GM23338 (cell line): ENCODE results near the gene SMAD3. TPM values are rescaled to one million over a fixed set of nuclear protein-coding genes. Genes with fewer than 3 reads are reported as not detected.
A peak's percentile ranks its signal among the peaks of the same experiment; 100 is the strongest.
"Not testable (repeated sequence)": the region's sequence is repeated elsewhere in the genome, so short reads cannot be mapped to it uniquely, and the experiment has no call there.

Source experiments
- ATAC-seq: fragments of 200-7000 bp; cut with Tn5 transposase; 3 replicates; pipeline ENCODE4 v1.9.1; 2020
- DNase-seq: peaks from one replicate; pipeline ENCODE4 v3.0.0-alpha.2; 2015; ENCODE audit warnings: low spot score
- H2AFZ ChIP-seq: fragments of 200-600 bp; sonication (generic); 2 replicates; pipeline ENCODE4 v1.8.0; 2016; ENCODE audit warnings: antibody characterized with exemption, mild to moderate bottlenecking, moderate library complexity
- H3F3A ChIP-seq: fragments of 200-600 bp; sonication (generic); replicated peaks from 2 replicates; pipeline ENCODE4 v1.8.0; 2017; ENCODE audit warnings: antibody characterized with exemption, mixed run types, low read depth
- H3K27ac ChIP-seq: fragments of 200-600 bp; sonication (generic); 2 replicates; pipeline ENCODE4 v1.6.1; 2016; ENCODE audit warnings: low read depth
- H3K27me3 ChIP-seq: fragments of 200-600 bp; sonication (generic); 2 replicates; pipeline ENCODE4 v1.8.0; 2016; ENCODE audit warnings: mild to moderate bottlenecking, mixed run types, moderate library complexity; ENCODE audit not compliant: insufficient read depth
- H3K36me3 ChIP-seq: fragments of 200-600 bp; sonication (generic); 2 replicates; pipeline ENCODE4 v1.8.0; 2016; ENCODE audit warnings: mild to moderate bottlenecking; ENCODE audit not compliant: insufficient read depth
- H3K4me1 ChIP-seq: fragments of 200-600 bp; sonication (generic); 2 replicates; pipeline ENCODE4 v1.8.0; 2016; ENCODE audit warnings: mild to moderate bottlenecking, moderate library complexity; ENCODE audit not compliant: insufficient read depth
- H3K4me2 ChIP-seq: fragments of 200-600 bp; sonication (generic); 2 replicates; pipeline ENCODE4 v1.7.1; 2017; ENCODE audit warnings: mixed run types
- H3K4me3 ChIP-seq: fragments of 200-600 bp; sonication (generic); 2 replicates; pipeline ENCODE4 v1.6.1; 2016; ENCODE audit warnings: mixed run types
- H3K79me2 ChIP-seq: fragments of 200-600 bp; sonication (generic); replicated peaks from 2 replicates; pipeline ENCODE4 v1.8.0; 2017; ENCODE audit warnings: mild to moderate bottlenecking; ENCODE audit not compliant: insufficient read depth
- H3K9me2 ChIP-seq: fragments of 200-600 bp; sonication (generic); 2 replicates; pipeline ENCODE4 v1.8.0; 2017; ENCODE audit not compliant: insufficient read depth
- H4K20me1 ChIP-seq: fragments of 200-600 bp; sonication (generic); replicated peaks from 2 replicates; pipeline ENCODE4 v1.8.0; 2017; ENCODE audit warnings: mild to moderate bottlenecking; ENCODE audit not compliant: insufficient read depth
- H3K27ac Mint-ChIP-seq: 2 replicates; pipeline ENCODE4 v1.8.0; 2020; ENCODE audit warnings: inconsistent platforms, mild to moderate bottlenecking, moderate library complexity, mixed read lengths
- H3K27me3 Mint-ChIP-seq: 3 replicates; pipeline ENCODE4 v1.8.0; 2022; ENCODE audit warnings: low read depth, mild to moderate bottlenecking, moderate library complexity, mixed read lengths, inconsistent platforms; ENCODE audit not compliant: insufficient read depth, poor library complexity
- H3K36me3 Mint-ChIP-seq: 3 replicates; pipeline ENCODE4 v1.8.0; 2021; ENCODE audit warnings: low read depth, mild to moderate bottlenecking, inconsistent platforms, moderate library complexity, mixed read lengths
- H3K4me1 Mint-ChIP-seq: 3 replicates; pipeline ENCODE4 v1.8.0; 2020; ENCODE audit warnings: mild to moderate bottlenecking, inconsistent platforms, mixed read lengths
- H3K4me3 Mint-ChIP-seq: 3 replicates; pipeline ENCODE4 v1.8.0; 2021; ENCODE audit warnings: moderate library complexity, mild to moderate bottlenecking, inconsistent platforms, mixed read lengths
- H3K9me3 Mint-ChIP-seq: 3 replicates; pipeline ENCODE4 v1.8.0; 2020; ENCODE audit warnings: moderate library complexity, mild to moderate bottlenecking, inconsistent platforms, mixed read lengths
- CREB1 ChIP-seq: fragments of 250-450 bp; sonication (Bioruptor Pico); IDR thresholded peaks from 2 replicates; pipeline ENCODE4 v1.5.0; 2020; ENCODE audit warnings: low read depth, mild to moderate bottlenecking, moderate library complexity
- EZH2 ChIP-seq: fragments of 200-600 bp; sonication (generic); IDR thresholded peaks from one replicate; pipeline ENCODE4 v1.8.0; 2017; ENCODE audit warnings: antibody characterized with exemption, mild to moderate bottlenecking, low read depth; ENCODE audit not compliant: unreplicated experiment
- EZH2phosphoT487 ChIP-seq: fragments of 200-600 bp; sonication (generic); IDR thresholded peaks from one replicate; pipeline ENCODE4 v1.8.1; 2018; ENCODE audit warnings: antibody characterized with exemption; ENCODE audit not compliant: unreplicated experiment
- JUNB ChIP-seq: IDR thresholded peaks from one replicate; pipeline ENCODE4 v1.6.1; 2016; ENCODE audit warnings: antibody characterized with exemption; ENCODE audit not compliant: unreplicated experiment
- POLR2AphosphoS5 ChIP-seq: IDR thresholded peaks from 2 replicates; pipeline ENCODE4 v1.6.1; 2016; ENCODE audit warnings: antibody characterized with exemption, low read depth
- STAT1 ChIP-seq: IDR thresholded peaks from one replicate; pipeline ENCODE4 v1.6.1; 2016; ENCODE audit warnings: antibody characterized with exemption; ENCODE audit not compliant: unreplicated experiment
- ZNF331 ChIP-seq: fragments of 250-450 bp; sonication (Bioruptor Pico); IDR thresholded peaks from 2 replicates; pipeline ENCODE4 v1.5.0; 2020; ENCODE audit warnings: low read depth, mild to moderate bottlenecking, moderate library complexity
- polyA plus RNA-seq: library from polyadenylated mRNA; unstranded; fragments of >200 nt; fragmentation: Nextera tagmentation; extraction: Ambion mirVana; gene quantifications from 2 replicates; pipeline ENCODE4 v1.2.1, GENCODE V29; 2016
- total RNA-seq: library from RNA; depleted of rRNA; stranded (reverse); fragments of >200 nt; shearing (Covaris generic); gene quantifications from 2 replicates; pipeline ENCODE4 v1.2.3, GENCODE V29; 2014
- TF ChIP-seq, protein P1 (sequence below): fragments of 250-450 bp; sonication (Bioruptor Pico); IDR thresholded peaks from 2 replicates; pipeline ENCODE4 v1.5.0; 2020; ENCODE audit warnings: mild to moderate bottlenecking, moderate library complexity
- TF ChIP-seq, protein P2 (sequence below), 2 experiments: fragments of 200-600 bp in 1 of 2; sonication (generic) in 1 of 2; conservative IDR thresholded peaks; 2 replicates each; pipeline versions ENCODE4 v1.5.1 to v1.6.1; 2016 to 2017; ENCODE audit warnings: antibody characterized with exemption in 2 of 2, low read depth in 2 of 2, mild to moderate bottlenecking in 2 of 2, moderate library complexity in 1 of 2

The SMAD3 gene
- total and polyA plus RNA-seq, 2 experiments from 2014 or later, result 4.9 to 11.6 TPM

DNA sequence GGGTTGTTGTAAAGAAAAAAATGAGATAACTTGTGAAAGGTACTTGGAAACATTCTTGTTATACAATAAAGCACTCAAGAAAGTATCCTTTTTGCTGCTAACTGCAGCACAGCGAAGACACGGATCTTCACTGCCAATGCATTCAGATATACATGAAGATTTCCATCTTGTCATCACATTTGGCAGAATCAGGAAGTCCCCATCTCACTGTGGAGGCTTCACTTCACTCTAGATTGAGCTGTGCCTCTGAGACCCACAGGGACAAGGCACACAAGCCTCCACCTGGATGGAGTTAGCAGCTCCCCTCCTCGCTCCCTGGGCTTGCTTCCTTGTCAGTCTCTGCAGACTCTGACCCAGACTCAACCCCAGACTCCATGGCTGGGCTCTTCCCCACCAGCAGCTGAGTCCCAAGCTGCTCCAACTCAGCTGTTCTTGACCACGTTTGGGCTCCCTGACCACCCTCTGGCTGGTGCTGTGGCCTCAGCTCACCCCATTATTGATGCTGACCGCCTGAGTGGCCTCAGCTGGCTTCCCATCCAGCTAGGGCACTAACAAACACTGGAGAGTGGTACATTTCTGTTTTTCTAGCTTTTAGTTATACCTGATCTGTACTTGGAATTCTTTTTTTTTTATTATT lies 45.4 kb upstream of the SMAD3 start (continued):
- no peak for TF ChIP-seq EZH2phosphoT487
- TF ChIP-seq, protein P1, sequence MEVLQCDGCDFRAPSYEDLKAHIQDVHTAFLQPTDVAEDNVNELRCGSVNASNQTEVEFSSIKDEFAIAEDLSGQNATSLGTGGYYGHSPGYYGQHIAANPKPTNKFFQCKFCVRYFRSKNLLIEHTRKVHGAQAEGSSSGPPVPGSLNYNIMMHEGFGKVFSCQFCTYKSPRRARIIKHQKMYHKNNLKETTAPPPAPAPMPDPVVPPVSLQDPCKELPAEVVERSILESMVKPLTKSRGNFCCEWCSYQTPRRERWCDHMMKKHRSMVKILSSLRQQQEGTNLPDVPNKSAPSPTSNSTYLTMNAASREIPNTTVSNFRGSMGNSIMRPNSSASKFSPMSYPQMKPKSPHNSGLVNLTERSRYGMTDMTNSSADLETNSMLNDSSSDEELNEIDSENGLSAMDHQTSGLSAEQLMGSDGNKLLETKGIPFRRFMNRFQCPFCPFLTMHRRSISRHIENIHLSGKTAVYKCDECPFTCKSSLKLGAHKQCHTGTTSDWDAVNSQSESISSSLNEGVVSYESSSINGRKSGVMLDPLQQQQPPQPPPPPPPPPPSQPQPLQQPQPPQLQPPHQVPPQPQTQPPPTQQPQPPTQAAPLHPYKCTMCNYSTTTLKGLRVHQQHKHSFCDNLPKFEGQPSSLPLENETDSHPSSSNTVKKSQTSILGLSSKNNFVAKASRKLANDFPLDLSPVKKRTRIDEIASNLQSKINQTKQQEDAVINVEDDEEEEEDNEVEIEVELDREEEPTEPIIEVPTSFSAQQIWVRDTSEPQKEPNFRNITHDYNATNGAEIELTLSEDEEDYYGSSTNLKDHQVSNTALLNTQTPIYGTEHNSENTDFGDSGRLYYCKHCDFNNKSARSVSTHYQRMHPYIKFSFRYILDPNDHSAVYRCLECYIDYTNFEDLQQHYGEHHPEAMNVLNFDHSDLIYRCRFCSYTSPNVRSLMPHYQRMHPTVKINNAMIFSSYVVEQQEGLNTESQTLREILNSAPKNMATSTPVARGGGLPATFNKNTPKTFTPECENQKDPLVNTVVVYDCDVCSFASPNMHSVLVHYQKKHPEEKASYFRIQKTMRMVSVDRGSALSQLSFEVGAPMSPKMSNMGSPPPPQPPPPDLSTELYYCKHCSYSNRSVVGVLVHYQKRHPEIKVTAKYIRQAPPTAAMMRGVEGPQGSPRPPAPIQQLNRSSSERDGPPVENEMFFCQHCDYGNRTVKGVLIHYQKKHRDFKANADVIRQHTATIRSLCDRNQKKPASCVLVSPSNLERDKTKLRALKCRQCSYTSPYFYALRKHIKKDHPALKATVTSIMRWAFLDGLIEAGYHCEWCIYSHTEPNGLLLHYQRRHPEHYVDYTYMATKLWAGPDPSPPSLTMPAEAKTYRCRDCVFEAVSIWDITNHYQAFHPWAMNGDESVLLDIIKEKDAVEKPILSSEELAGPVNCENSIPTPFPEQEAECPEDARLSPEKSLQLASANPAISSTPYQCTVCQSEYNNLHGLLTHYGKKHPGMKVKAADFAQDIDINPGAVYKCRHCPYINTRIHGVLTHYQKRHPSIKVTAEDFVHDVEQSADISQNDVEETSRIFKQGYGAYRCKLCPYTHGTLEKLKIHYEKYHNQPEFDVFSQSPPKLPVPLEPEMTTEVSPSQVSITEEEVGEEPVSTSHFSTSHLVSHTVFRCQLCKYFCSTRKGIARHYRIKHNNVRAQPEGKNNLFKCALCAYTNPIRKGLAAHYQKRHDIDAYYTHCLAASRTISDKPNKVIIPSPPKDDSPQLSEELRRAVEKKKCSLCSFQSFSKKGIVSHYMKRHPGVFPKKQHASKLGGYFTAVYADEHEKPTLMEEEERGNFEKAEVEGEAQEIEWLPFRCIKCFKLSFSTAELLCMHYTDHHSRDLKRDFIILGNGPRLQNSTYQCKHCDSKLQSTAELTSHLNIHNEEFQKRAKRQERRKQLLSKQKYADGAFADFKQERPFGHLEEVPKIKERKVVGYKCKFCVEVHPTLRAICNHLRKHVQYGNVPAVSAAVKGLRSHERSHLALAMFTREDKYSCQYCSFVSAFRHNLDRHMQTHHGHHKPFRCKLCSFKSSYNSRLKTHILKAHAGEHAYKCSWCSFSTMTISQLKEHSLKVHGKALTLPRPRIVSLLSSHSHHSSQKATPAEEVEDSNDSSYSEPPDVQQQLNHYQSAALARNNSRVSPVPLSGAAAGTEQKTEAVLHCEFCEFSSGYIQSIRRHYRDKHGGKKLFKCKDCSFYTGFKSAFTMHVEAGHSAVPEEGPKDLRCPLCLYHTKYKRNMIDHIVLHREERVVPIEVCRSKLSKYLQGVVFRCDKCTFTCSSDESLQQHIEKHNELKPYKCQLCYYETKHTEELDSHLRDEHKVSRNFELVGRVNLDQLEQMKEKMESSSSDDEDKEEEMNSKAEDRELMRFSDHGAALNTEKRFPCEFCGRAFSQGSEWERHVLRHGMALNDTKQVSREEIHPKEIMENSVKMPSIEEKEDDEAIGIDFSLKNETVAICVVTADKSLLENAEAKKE (CRISPR knock-in tag), result no peak

DNA sequence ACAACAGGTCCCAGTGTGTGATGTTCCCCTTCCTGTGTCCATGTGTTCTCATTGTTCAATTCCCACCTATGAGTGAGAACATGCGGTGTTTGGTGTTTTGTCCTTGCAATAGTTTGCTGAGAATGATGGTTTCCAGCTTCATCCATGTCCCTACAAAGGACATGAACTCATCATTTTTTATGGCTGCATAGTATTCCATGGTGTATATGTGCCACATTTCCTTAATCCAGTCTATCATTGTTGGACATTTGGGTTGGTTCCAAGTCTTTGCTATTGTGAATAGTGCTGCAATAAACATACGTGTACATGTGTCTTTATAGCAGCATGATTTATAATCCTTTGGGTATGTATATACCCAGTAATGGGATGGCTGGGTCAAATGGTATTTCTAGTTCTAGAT lies 44.7 kb upstream of the SMAD3 start:
- H3K4me1 ChIP-seq, result peaks cover 15% of the 10 kb centered on the region; the same call in 1 of the 2 replicates
- not testable (repeated sequence) for H3K9me3 Mint-ChIP-seq, H3K79me2 ChIP-seq, H3K4me3 Mint-ChIP-seq, H4K20me1 ChIP-seq, H3K4me2 ChIP-seq, H3K9me2 ChIP-seq, ATAC-seq, H3K27me3 ChIP-seq, H3F3A ChIP-seq, H3K27ac ChIP-seq, H3K4me3 ChIP-seq, H2AFZ ChIP-seq, H3K36me3 Mint-ChIP-seq, H3K36me3 ChIP-seq, DNase-seq, H3K27ac Mint-ChIP-seq
- peaks cover 28% of the 10 kb centered on the region for H3K4me1 Mint-ChIP-seq
- H3K27me3 Mint-ChIP-seq, result peaks cover 12% of the 10 kb centered on the region

DNA sequence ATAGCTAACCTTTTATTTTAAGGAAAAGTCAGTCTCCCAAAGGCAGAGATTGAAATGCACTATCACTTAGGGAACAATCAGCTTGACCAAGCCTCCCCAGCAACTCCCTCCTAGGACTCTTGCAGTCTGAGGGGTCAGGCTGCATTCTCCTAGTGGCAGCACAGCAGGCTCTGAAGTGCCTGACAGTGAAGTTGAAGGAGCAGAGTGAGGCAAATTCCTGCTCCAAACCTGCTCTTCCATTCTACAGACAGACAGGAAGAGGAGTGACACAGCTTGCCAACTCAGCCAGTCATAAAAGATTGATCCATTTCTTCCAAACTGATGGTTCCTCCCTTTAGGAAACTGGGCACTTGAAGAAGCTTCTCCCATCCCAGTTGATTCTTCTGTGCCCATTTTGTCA lies 43.9 kb upstream of the SMAD3 start:
- Mint-ChIP-seq H3K4me1 (peaks cover 29% of the 10 kb centered on the region), H3K4me3 (no peak overlapping the region), H3K27me3 (peaks cover 12% of the 10 kb centered on the region), H3K9me3 (no peaks in the 10 kb centered on the region; the same call in 2 of the 3 replicates), H3K27ac (no peak overlapping the region), H3K36me3 (no peaks in the 10 kb centered on the region)
- no peaks in the 10 kb centered on the region for H3K9me2 ChIP-seq
- no peaks in the 10 kb centered on the region for H3K36me3 ChIP-seq
- H3K4me3 ChIP-seq, result no peak overlapping the region
- no peak overlapping the region for H3K4me2 ChIP-seq
- no peak overlapping the region for H3K27ac ChIP-seq
- H2AFZ ChIP-seq, result no peak overlapping the region
- no peaks in the 10 kb centered on the region for H4K20me1 ChIP-seq
- H3F3A ChIP-seq, result no peaks in the 10 kb centered on the region
- DNase-seq (peak; percentile 55), ATAC-seq (peak; percentile 87)
- no peaks in the 10 kb centered on the region for H3K27me3 ChIP-seq
- H3K79me2 ChIP-seq, result no peaks in the 10 kb centered on the region
- H3K4me1 ChIP-seq, result peaks cover 13% of the 10 kb centered on the region; the same call in 1 of the 2 replicates
- no peak for TF ChIP-seq CREB1 (CRISPR knock-in tag)
- TF ChIP-seq ZNF331 (CRISPR knock-in tag), result no peak
- TF ChIP-seq JUNB, result no peak
- TF ChIP-seq, protein P2, sequence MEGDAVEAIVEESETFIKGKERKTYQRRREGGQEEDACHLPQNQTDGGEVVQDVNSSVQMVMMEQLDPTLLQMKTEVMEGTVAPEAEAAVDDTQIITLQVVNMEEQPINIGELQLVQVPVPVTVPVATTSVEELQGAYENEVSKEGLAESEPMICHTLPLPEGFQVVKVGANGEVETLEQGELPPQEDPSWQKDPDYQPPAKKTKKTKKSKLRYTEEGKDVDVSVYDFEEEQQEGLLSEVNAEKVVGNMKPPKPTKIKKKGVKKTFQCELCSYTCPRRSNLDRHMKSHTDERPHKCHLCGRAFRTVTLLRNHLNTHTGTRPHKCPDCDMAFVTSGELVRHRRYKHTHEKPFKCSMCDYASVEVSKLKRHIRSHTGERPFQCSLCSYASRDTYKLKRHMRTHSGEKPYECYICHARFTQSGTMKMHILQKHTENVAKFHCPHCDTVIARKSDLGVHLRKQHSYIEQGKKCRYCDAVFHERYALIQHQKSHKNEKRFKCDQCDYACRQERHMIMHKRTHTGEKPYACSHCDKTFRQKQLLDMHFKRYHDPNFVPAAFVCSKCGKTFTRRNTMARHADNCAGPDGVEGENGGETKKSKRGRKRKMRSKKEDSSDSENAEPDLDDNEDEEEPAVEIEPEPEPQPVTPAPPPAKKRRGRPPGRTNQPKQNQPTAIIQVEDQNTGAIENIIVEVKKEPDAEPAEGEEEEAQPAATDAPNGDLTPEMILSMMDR (conservative IDR thresholded peaks at IDR 0.05; ENCODE audit: low read depth in 2 of 2), result no peak
- no peak for TF ChIP-seq POLR2AphosphoS5
- TF ChIP-seq STAT1, result no peak
- TF ChIP-seq EZH2, result no peak
